GM19372 (cell line): ENCODE data around the gene TMEM72.

Source experiments
- ATAC-seq: cut with Tn5 transposase; IDR thresholded peaks from one replicate; pipeline ENCODE4 v1.9.1; 2021; ENCODE audit warnings: mild to moderate bottlenecking, low read depth, moderate library complexity; ENCODE audit not compliant: unreplicated experiment

TMEM72 gene

DNA sequence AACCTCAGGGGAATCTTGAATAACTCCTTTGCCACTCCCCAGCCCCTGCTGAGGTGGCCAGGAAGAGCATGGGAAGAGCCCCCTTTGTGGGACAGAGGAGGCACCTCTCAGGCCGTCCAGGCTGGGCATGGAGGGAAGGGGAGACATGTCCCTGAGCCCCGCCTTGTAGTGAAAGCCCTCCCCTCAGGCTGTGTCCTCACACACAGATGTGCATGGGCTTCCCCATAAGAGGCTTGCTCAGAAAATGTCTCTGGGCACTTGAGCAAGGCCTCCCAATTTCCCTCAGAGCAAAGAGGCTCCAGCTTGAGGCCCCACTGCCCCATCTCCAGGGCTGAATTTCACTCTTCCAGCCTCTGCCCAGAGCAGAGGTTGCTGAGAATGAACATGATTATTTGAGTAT lies 3.8 kb downstream of the TMEM72 start:
- no peak for ATAC-seq

- ATAC-seq, result no peak
These were observed 5.3 kb downstream of the TMEM72 start for GRCh38 chr10:44916429-44916828.

- no peak for ATAC-seq
These were observed 6.7 kb downstream of the TMEM72 start for GRCh38 chr10:44917848-44918247.

- ATAC-seq, result no peak
These were observed 9.1 kb downstream of the TMEM72 start for GRCh38 chr10:44920252-44920651.

DNA sequence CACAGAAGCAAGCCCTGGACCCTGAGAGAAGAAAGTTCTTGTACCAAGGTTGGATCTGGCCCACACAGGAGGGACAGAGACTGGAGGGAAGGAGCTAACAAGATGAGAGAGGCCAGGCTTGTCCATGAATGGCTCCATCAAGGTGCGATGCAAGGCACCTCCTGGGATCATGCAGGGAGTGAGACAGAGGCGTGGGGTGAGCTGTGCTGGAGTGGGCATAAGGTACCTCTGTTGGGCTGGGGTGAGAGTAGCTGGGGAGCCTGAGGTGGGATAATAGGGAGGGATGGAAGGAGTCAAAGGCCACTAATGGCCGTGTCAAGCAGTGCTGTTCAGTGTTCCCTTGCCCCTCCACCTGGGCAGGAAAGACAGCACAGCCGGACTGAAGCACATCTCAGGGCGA lies 9.9 kb downstream of the TMEM72 start:
- no peak for ATAC-seq

- no peak for ATAC-seq
These were observed 10.4 kb downstream of the TMEM72 start for GRCh38 chr10:44921506-44921905.

DNA sequence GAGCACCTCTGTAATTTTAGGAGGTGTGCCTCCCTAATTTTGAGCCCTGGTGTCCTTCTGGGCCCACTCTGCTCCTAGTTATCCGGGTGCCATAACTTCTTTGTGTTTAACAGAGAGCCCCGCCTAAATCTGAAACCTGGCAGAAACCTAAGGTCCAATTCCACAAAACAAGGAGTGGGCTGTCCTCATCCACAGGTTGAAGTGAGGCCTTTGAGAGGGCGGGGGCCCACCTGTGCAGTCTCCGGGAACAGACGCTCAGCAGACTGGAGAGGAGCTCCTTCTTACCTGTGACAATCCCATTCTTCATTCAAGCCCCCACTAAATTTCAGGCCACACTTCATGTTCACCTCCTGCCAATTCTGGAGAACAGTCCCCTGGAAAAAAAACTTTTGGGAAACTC lies 10.9 kb downstream of the TMEM72 start:
- ATAC-seq, result no peak

DNA sequence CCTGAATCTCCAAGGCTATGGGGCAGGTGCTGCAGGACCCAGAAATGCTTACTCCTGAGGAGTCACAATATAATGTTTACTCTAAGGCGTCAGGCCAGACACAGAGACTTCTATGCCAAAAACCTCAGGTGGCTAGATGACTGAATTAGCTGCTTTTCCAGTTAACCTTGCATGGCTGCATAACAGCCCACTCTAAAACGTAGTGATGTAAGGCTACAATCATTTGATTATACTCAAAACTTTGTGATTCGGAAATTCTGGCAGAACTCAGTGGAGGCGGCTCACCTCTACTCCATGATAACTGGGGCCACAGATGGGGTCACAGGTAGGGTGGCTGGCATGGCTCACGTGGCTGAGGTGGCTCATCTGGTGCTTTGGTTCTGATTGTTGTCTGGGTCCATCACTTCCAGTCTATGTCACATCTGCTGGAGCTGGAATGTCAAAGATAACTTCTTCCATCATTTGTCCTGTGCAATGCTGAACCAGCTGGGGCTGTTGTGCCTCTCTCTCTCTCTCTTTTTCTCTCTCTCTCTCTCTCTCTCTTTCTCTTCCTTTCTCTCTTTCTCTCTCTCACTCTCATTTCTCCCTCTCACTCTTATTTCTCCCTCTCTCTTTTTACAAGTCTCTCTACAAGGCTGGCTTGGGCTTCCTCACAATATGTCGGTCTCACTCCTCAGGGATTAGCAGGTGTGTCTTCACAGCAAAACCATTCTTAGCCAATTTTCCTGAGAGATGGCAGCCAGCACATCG lies 11.8 kb downstream of the TMEM72 start:
- no peak for ATAC-seq

DNA sequence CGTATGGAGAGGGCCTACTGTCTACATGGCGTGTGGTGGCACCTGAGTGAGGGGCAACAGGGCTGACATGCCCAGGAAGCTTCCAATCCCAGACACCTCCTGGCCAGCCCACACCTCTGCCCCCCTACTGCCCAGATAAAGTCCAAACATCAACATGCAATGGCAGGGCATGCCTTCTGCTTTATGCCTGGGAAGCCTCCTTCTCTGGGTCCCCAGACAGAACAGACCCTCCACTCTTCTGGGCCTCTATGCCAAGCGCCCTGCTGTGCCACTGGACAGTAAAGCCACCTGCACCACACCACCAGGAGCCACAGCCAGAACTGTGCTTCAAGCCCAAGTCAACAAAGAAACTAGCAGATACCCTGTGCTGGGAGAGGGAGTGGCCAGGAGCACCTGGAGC lies 12.5 kb downstream of the TMEM72 start:
- ATAC-seq, result no peak

DNA sequence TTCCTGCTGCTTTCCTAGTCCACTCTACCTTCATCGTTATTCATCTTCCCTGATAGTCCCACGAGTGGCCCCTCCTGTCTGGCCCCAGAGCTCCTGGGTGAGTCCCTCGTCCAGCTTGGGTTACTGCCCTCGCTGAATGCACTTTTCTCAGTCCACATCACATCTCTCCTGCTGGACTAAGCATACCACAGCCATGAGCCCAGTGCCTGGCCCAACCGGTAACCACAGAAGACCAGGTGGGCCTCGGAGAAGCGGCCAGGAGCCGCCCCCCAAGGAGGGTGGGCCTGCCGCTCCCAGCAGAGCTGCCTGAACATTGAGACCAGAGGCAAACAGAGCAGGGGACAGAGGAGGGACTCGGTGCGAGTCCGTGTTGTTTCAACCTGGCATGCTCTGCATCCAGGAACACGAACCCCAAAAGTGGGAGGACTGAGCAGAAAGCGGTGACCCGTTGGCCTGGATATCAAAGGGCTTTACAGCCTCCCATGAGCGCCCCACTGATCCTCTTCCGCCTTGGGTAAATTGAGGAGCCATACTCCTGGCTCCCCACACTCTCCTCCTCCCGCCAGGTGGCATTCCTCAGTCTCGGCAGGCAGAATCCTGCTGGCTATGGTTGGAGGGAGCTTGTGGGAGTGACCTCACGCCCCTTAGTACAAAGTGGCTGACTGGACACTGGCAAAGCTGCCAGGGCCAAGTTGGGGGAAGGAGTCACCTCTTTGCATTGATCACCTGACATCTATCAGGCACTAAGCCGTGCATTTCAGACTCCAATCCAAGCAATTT lies 13.3 kb downstream of the TMEM72 start:
- no peak for ATAC-seq

DNA sequence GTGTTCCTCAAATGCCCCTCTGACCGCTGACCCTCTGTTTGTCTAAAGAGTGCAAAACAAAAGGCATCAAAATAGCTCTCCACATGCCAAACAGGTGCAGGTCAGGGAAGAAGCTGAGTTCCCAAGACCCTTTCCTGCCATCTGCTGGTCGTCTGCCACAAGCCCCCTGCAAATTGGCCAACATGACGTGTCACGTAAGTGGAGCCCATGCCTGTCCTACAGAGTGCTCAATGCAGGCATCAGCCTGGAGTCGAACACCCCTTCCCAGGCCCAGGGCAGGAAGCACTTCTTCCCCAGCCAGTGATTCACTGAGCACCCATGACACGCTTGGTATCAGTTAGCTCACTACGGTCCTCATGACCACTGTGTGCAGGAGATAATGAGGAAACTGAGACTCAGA lies 14.1 kb downstream of the TMEM72 start:
- ATAC-seq, result no peak

- ATAC-seq, result no peak
These were observed 14.9 kb downstream of the TMEM72 start for GRCh38 chr10:44925811-44926750.

GRCh38 chr10:44926751-44927351 lies 15.7 kb downstream of the TMEM72 start:
- no peak for ATAC-seq

- no peak for ATAC-seq
These were observed 16.2 kb downstream of the TMEM72 start for GRCh38 chr10:44927352-44927751.

GRCh38 chr10:44928462-44928861 lies 17.3 kb downstream of the TMEM72 start:
- no peak for ATAC-seq

GRCh38 chr10:44929356-44930255 lies 18.5 kb downstream of the TMEM72 start:
- ATAC-seq, result no peak

GRCh38 chr10:44930904-44931620 lies 19.9 kb downstream of the TMEM72 start:
- no peak for ATAC-seq

- ATAC-seq, result no peak
These were observed 20.7 kb downstream of the TMEM72 start for GRCh38 chr10:44931621-44932516.
